Effector CD8-positive, alpha-beta T cell (primary cell): Measurements from ENCODE around the gene VN1R5.
"Not testable (repeated sequence)": the region's sequence is repeated elsewhere in the genome, so short reads cannot be mapped to it uniquely, and the experiment has no call there.

Experiments
- DNase-seq: peaks from one replicate; lab custom pipeline; 2025; lab: John Stamatoyannopoulos, UW

The VN1R5 gene

DNA sequence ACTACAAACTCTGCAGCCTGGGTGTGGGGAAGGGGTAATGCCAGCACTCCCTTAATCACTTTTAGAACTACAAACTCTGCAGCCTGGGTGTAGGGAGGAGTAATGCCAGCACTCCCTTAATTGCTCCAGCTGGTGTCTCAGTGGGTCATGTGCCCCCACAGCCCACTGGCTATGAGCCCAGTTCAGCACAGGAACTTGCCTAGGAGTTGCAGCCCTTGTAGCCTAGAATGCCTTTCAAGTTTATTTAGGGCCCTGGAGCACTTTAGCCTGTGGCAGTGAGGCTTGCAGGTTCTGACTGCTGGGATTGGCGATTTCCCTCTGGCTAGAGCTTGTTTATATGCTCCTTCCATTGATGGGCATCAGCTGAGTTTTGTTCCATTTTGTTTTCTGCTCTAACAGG lies 17.1 kb downstream of the VN1R5 start:
- DNase-seq, result no peak

DNA sequence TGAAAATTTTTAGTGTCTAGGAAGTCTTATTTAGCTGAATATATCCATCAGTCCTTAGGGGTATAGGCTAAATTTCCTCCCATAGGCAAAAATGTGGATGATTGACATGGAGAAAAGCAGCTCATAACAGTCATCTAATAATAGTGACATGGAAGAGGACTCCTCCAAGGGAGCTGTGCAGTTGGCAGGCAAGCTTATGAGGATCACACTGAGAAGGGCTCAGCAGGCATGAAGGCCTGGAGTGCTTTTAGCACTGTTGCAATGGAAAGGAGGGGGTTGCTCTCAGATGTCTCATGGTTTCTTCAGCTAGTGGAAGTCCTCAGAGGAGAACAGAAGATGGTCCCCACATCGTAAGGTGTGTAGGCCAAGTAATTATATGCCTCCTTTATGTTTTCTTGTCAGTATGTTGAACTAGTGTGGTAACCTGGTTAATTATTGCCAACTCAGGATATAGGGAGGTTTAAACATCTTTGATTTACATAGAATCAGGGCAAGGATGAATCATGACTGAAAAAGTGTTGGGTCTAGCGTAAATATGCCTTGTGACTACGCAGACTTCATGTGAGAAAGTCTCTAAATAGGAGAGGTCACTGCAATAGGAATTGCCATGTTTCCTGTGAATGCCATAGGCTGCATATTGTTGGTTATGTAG lies 18.9 kb downstream of the VN1R5 start:
- DNase-seq, result no peak

GRCh38 chr1:247277191-247277590 lies 21.3 kb downstream of the VN1R5 start:
- no peak for DNase-seq

DNA sequence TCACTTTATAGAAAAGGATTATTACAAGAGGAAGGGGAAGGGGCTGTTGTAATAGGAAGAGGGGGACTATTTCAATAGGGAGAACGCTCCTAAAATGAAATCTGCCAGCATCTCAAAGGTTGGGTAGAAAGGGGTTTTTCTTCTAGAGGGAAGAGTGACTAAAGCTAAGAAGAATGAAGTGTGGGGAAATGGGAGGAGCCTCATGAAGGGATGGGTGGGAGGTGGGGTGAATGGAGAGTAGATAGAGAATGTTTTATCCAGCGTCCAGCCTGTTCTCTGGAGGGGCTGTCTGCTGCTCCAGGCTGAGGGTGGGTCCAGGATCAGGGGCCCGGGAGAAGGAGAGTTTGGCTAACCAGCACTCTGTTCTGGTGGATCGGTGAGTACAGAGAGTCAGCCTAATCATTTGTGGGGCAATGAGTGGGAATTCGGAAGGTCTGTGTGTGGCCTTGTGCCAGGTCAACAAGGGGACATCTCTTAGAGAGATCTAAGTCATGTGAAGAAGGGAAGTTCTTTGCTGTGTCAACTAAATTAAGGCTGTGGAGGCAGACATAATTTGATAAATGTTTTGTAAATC lies 25.2 kb downstream of the VN1R5 start:
- no peak for DNase-seq

DNA sequence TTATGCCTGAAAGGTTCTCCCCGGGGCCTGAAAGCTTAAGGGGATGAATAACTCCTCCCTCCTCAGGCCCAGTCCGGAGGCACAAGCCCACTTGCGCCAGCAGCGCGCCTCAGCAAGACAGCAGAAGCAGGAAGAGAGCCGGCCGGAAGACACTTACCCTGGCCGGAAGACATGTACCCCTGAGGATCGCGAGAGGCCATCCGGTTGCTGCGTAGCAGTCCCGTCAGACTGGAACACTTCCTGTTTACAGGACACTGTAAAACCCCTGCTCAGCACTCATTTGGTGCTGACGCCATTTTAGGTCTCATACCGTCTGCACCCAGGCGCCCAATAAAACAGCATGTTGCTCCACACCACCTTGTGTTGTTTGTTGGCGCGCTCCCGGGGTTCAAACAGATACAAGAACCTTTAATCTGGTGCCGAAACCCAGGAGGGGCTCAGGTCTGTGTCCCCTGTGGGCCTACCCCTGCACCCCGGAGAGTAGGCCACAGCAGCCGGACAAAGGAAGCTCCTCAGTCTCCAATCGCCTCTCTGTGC lies 30.3 kb downstream of the VN1R5 start:
- no peak for DNase-seq

GRCh38 chr1:247287460-247287859 lies 31.6 kb downstream of the VN1R5 start:
- no peak for DNase-seq

DNA sequence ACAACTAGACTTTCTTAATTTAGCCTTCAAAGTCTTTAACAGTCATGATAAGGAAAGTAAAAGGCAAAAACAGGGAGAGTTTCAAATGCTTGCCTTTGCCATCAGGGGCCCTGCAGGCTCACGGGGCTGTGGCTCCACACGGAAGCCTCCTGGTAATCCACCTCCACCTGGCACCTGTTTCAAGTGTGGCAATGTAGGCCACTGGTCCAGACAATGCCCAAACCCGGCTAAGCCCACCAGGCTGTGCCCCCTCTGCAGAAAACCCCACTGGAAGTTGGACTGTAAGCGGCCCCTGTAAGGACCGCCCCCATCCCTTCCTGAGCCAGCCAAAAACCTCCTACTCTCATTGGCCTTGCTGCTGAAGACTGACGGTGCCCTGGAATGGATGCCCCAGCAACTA lies 32.5 kb downstream of the VN1R5 start:
- no peak for DNase-seq

GRCh38 chr1:247289274-247289892 lies 33.5 kb downstream of the VN1R5 start:
- DNase-seq, result not testable (repeated sequence)

- no peak for DNase-seq
Measured at GRCh38 chr1:247290576-247290975, 34.7 kb downstream of the VN1R5 start.

DNA sequence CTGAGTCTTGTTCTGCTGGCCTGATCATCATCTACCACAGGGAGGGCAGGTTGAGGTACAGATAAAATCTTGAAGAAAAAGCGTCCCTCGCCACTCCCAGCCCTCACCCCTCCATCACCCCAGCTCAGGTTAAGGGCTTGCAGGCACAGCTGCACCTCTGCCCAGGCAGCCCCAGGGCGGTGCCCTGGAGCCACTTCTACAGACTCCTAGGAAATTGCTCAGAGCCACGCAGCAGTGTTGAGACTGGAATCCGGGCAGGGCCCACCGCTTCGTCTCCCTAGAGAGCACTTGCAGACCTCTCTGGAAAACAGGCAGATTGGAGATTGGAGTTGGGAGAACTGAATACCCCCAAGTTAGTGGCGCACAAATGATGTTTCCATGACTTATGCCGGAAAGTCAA lies 35.3 kb downstream of the VN1R5 start:
- DNase-seq, result no peak

- no peak for DNase-seq
Measured at GRCh38 chr1:247291833-247292561, 36.1 kb downstream of the VN1R5 start.

DNA sequence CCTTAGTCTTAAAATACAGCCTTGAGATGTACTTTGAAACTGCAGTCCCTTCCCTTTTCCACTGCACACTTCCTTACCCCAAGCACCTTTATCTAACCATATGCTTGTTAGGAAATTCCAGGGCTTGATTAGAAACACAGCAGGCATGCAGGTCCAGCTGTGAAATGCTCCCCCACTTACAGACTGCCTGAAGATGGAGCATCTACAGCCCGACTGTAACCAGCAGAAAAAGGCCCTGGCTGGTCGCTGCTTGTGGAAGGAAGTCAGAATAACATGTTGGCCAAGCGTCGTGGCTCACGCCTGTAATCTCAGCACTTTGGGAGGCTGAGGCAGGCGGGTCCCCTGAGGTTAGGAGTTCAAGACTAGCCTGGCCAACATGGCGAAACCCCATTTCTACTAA lies 37.2 kb downstream of the VN1R5 start:
- DNase-seq, result no peak

DNA sequence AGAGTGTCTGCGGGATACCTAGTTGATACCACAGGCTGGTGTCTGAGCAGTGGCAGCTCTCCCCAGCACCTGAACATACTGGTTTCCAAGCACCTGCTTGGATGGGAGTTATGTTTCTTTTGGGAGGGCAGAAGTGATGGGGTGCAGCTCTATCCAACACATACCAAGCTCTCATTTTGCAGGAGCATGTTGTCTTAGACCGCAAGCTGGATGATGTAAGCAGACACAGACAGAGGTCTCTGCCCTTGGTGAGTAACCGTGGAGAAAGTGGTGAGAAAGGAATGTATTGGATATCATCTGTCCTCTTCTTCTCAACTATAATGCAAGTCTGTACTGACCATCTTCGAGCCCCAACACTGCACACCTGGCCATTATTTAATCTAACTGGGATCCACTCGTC lies 38.4 kb downstream of the VN1R5 start:
- DNase-seq, result no peak

- no peak for DNase-seq
Measured at GRCh38 chr1:247295274-247295684, 39.4 kb downstream of the VN1R5 start.

DNA sequence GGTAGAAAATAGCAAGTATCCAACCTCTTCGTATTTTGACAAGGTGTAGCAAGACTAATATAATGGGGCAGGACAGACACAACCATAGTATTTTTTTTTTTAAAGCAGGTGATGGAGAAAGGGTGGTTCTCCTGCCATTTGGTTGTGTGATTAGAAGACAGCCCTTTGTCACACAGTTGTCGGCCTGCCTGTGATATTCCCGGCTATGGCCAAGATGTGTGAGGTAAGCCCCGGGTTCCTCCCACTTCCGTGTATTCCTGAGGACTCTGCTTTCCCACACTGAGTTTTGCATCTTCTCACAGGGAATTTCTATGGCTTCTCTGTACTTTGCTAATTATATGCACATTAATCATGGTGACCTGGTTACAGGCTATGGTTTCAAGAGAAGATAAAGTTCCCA lies 39.9 kb downstream of the VN1R5 start:
- no peak for DNase-seq

GRCh38 chr1:247296599-247297180 lies 40.8 kb downstream of the VN1R5 start:
- no peak for DNase-seq

DNA sequence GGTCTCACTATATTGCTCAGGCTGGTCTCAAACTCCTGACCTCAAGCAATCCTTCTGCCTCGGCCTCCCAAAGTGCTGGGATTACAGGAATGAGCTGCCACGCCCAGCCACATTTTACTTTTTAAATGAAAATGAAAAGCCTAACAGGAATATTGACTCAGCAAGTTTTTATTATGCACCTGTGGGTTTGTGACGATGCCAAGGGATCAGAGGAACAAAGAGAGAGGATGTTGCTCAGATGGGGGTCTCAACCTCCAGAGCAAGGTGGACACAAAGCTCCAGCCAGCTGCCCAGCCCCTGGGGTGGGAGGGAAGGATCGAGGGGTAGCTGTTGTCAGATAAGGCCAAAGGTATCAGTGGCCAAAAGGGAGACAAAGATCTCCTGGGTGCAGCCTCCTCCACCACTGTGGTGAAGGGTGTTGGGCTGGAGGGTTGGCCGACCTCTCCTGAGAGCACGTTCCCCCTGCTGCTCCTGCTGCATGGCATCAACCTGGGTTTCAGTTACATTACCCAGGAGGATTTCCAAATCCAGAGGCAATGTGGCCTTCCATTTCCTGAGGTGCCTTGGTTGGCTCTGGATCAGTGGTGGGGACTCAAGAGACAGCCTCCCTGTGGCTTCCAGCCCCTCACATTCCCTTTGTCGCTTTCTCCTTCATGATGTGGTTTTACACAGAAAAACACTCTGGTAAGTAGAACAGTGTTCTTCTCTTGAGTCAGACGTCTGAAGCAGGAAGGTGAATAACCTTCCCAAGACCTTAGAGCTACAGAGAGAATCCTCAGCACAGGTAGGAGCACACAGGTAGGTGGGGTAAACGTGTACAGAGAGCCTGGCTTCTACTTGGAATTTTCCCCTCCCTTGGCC lies 41.6 kb downstream of the VN1R5 start:
- DNase-seq, result no peak

DNA sequence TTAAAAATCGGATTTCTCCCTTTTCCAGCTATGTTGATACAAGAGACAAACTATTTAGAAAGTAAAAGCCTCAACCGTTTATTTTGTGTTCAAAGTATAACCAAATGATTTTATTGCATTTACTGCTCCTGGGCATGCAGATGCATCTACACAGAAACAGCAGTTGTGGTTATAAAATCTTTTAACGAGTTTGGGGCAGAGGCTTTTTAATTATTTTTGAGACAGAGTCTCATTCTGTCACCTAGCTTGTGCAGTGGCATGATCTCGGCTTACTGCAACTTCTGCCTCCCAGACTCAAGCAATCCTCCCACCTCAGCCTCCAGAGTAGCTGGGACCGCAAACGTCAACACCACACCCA lies 42.2 kb downstream of the VN1R5 start:
- DNase-seq, result no peak

- no peak for DNase-seq
Measured at GRCh38 chr1:247298701-247299100, 42.8 kb downstream of the VN1R5 start.

- DNase-seq, result no peak
Measured at GRCh38 chr1:247299723-247300381, 44.0 kb downstream of the VN1R5 start.
